Neural cell (in vitro differentiated cells): ENCODE data around the gene MTREX. TPM values are rescaled to one million over a fixed set of nuclear protein-coding genes. Genes with fewer than 3 reads are reported as not detected.

Experiments used
- H2AFZ ChIP-seq: fragments of 200-600, 300-800 bp; sonication (generic), shearing (Covaris generic); 2 replicates; pipeline ENCODE4 v1.6.0; 2014; ENCODE audit warnings: low read depth, mild to moderate bottlenecking, antibody characterized with exemption, low read length, moderate library complexity
- H3F3A ChIP-seq: fragments of 200-600 bp; shearing (Covaris generic); 2 replicates; pipeline ENCODE4 v1.6.1; 2016; ENCODE audit warnings: mild to moderate bottlenecking, moderate library complexity, mixed read lengths, antibody characterized with exemption, low read length; ENCODE audit not compliant: insufficient read depth, poor library complexity, severe bottlenecking
- H3K27ac ChIP-seq: fragments of 200-600, 300-800 bp; sonication (generic), shearing (Covaris generic); 2 replicates; pipeline ENCODE4 v1.5.1; 2014; ENCODE audit warnings: mild to moderate bottlenecking, low read length, moderate library complexity
- H3K27me3 ChIP-seq: fragments of 300-800, 200-600 bp; sonication (generic), shearing (Covaris generic); 2 replicates; pipeline ENCODE4 v1.6.0; 2014; ENCODE audit warnings: mild to moderate bottlenecking, low read depth, low read length, moderate library complexity; ENCODE audit not compliant: insufficient read depth
- H3K36me3 ChIP-seq: fragments of 300-800, 200-600 bp; sonication (generic), shearing (Covaris generic); 2 replicates; pipeline ENCODE4 v1.5.1; 2014; ENCODE audit warnings: mild to moderate bottlenecking, antibody characterized with exemption, low read length, moderate library complexity; ENCODE audit not compliant: insufficient read depth
- H3K4me2 ChIP-seq: fragments of 300-800, 200-600 bp; sonication (generic), shearing (Covaris generic); 2 replicates; pipeline ENCODE4 v1.6.0; 2014; ENCODE audit warnings: mild to moderate bottlenecking, low read length
- H3K4me3 ChIP-seq: fragments of 300-800, 200-600 bp; sonication (generic), shearing (Covaris generic); 2 replicates; pipeline ENCODE4 v1.5.1; 2014; ENCODE audit warnings: mild to moderate bottlenecking, low read length, moderate library complexity
- H3K79me2 ChIP-seq: fragments of 200-600 bp; shearing (Covaris generic); replicated peaks from 2 replicates; pipeline ENCODE4 v1.6.0; 2014; ENCODE audit warnings: mild to moderate bottlenecking, low read length, moderate library complexity; ENCODE audit not compliant: insufficient read depth
- H3K9ac ChIP-seq: fragments of 300-800, 200-600 bp; sonication (generic), shearing (Covaris generic); 2 replicates; pipeline ENCODE4 v1.6.1; 2016; ENCODE audit warnings: mild to moderate bottlenecking, low read length, mixed read lengths
- H3K9me2 ChIP-seq: fragments of 200-600 bp; shearing (Covaris generic); 2 replicates; pipeline ENCODE4 v1.6.1; 2016; ENCODE audit warnings: mild to moderate bottlenecking, low read length, mixed read lengths; ENCODE audit not compliant: insufficient read depth
- H3K9me3 ChIP-seq: fragments of 200-600, 300-800 bp; sonication (generic), shearing (Covaris generic); 2 replicates; pipeline ENCODE4 v1.6.1; 2016; ENCODE audit warnings: mild to moderate bottlenecking, mixed run types, low read length, moderate library complexity, mixed read lengths
- H4K20me1 ChIP-seq: fragments of 200-600 bp; shearing (Covaris generic); 2 replicates; pipeline ENCODE4 v1.6.1; 2016; ENCODE audit warnings: mild to moderate bottlenecking, mixed run types; ENCODE audit not compliant: insufficient read depth
- CTCF ChIP-seq: fragments of 450-650 bp; IDR thresholded peaks from 2 replicates; pipeline ENCODE4 v1.5.1; 2014; ENCODE audit warnings: antibody characterized with exemption, mild to moderate bottlenecking, moderate library complexity; ENCODE audit not compliant: poor library complexity, severe bottlenecking
- EP300 ChIP-seq: fragments of 450-650 bp; conservative IDR thresholded peaks from 2 replicates; pipeline ENCODE4 v1.6.1; 2014; ENCODE audit warnings: antibody characterized with exemption, mild to moderate bottlenecking, moderate library complexity; ENCODE audit not compliant: poor library complexity, severe bottlenecking
- EZH2 ChIP-seq: fragments of 200-600, 300-800 bp; shearing (Covaris generic), sonication (generic); IDR thresholded peaks from 2 replicates; pipeline ENCODE4 v1.6.1; 2014; ENCODE audit warnings: antibody characterized with exemption, low read length, borderline replicate concordance, mild to moderate bottlenecking; ENCODE audit not compliant: insufficient read depth, poor library complexity, severe bottlenecking
- MXI1 ChIP-seq: fragments of 450-650 bp; conservative IDR thresholded peaks from 2 replicates; pipeline ENCODE4 v1.6.1; 2014; ENCODE audit warnings: antibody characterized with exemption, mild to moderate bottlenecking; ENCODE audit not compliant: poor library complexity, severe bottlenecking
- POLR2AphosphoS5 ChIP-seq: IDR thresholded peaks from 2 replicates; pipeline ENCODE4 v1.6.1; 2012
- RAD21 ChIP-seq: fragments of 450-650 bp; conservative IDR thresholded peaks from 2 replicates; pipeline ENCODE4 v1.6.1; 2014; ENCODE audit warnings: antibody characterized with exemption, mild to moderate bottlenecking, moderate library complexity
- REST ChIP-seq: IDR thresholded peaks from 2 replicates; pipeline ENCODE4 v1.6.1; 2012; ENCODE audit warnings: borderline replicate concordance
- SMC3 ChIP-seq: fragments of 450-650 bp; conservative IDR thresholded peaks from 2 replicates; pipeline ENCODE4 v1.6.1; 2014; ENCODE audit warnings: antibody characterized with exemption, mild to moderate bottlenecking, moderate library complexity; ENCODE audit not compliant: poor library complexity
- TAF1 ChIP-seq: IDR thresholded peaks from 2 replicates; pipeline ENCODE4 v1.6.1; 2012; ENCODE audit warnings: low read depth
- polyA plus RNA-seq: library from polyadenylated mRNA; depleted of rRNA; stranded (reverse); fragments of >200 nt; gene quantifications from 2 replicates; pipeline ENCODE4 v1.2.3, GENCODE V29; 2014

Gene MTREX
- polyA plus RNA-seq, 1 donor from 2014 or later: 77.6 TPM

DNA sequence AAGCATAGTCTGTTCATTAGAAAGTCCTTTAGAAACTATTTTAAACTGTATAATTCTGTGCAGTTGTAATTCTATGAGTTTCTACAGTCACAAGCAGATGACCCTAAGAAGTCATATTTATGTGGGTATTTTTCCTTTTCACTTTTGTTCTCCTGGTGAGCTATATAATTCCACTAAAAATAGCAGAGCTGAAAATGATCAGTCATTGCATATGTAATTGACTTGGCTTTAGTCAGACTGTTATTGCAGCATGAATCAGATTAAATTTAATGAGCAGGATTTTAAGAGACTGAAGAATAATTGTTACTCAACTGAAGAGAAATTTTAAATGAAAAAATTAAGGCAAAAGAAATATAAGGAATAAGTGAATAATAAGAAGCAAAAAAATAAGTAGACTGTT is 108.5 kb downstream of the MTREX start:
- no peak overlapping the region for H3K27ac ChIP-seq
- H3K9me2 ChIP-seq: no peaks in the 10 kb centered on the region
- H4K20me1 ChIP-seq: no peaks in the 10 kb centered on the region
- no peaks in the 10 kb centered on the region for H3K36me3 ChIP-seq
- H3K79me2 ChIP-seq: no peaks in the 10 kb centered on the region
- no peaks in the 10 kb centered on the region for H3K27me3 ChIP-seq
- no peaks in the 10 kb centered on the region for H3F3A ChIP-seq
- H3K4me2 ChIP-seq: no peak overlapping the region
- TF ChIP-seq EP300: no peak
- no peak for TF ChIP-seq CTCF
- no peaks in the 10 kb centered on the region for H3K9me3 ChIP-seq
- H2AFZ ChIP-seq: no peak overlapping the region
- no peak overlapping the region for H3K4me3 ChIP-seq
- H3K9ac ChIP-seq: no peak overlapping the region

- no peak overlapping the region for H3K9ac ChIP-seq
- H4K20me1 ChIP-seq: no peaks in the 10 kb centered on the region
- no peaks in the 10 kb centered on the region for H3F3A ChIP-seq
- peaks cover 5% of the 10 kb centered on the region for H3K36me3 ChIP-seq
- H3K27me3 ChIP-seq: no peaks in the 10 kb centered on the region
- H3K27ac ChIP-seq: no peak overlapping the region
- TF ChIP-seq EZH2 (no peak), TAF1 (no peak), CTCF (no peak), EP300 (no peak), RAD21 (no peak), REST (no peak), SMC3 (no peak), MXI1 (no peak), POLR2AphosphoS5 (no peak)
- no peaks in the 10 kb centered on the region for H3K9me3 ChIP-seq
- H3K79me2 ChIP-seq: no peaks in the 10 kb centered on the region
- H2AFZ ChIP-seq: no peak overlapping the region
- no peak overlapping the region for H3K4me2 ChIP-seq
- H3K4me3 ChIP-seq: no peak overlapping the region
- H3K9me2 ChIP-seq: no peaks in the 10 kb centered on the region
Measured at GRCh38 chr5:55418994-55419968, 111.5 kb downstream of the MTREX start.
